Stimulated activated CD4-positive, alpha-beta T cell treated with anti-CD3 and anti-CD28 coated beads, Interleukin-1b, Interleukin-23, amount 100 ng/mL, for 1 hour (primary cell): ENCODE data around the gene C16orf95.
"Not testable (repeated sequence)": the region's sequence is repeated elsewhere in the genome, so short reads cannot be mapped to it uniquely, and the experiment has no call there.

Experiments
- DNase-seq, 2 donors: peaks; one replicate each; pipeline ENCODE4 v3.0.0-alpha.2; 2020; ENCODE audit warnings: low read depth in 2 of 2

The C16orf95 gene

GRCh38 chr16:87316923-87317749 is at the start of gene C16orf95:
C16orf95 (minus strand) TSS chr16:87317392; CDS start chr16:87317242, 150 bp downstream.
- DNase-seq: peak; percentile 90 to 98

- no peak for DNase-seq
Observed at GRCh38 chr16:87366930-87367329, 49.7 kb upstream of the C16orf95 start.

GRCh38 chr16:87366288-87366687 is 49.1 kb upstream of the C16orf95 start:
- no peak for DNase-seq

GRCh38 chr16:87365021-87365713 is 48.0 kb upstream of the C16orf95 start:
- no peak for DNase-seq

GRCh38 chr16:87363771-87364455 is 46.7 kb upstream of the C16orf95 start:
- DNase-seq: no peak

- not testable (repeated sequence) for DNase-seq
Observed at GRCh38 chr16:87362828-87363559, 45.8 kb upstream of the C16orf95 start.

GRCh38 chr16:87361916-87362619 is 44.9 kb upstream of the C16orf95 start:
- DNase-seq: no peak

- DNase-seq: no peak
Observed at GRCh38 chr16:87360862-87361610, 43.8 kb upstream of the C16orf95 start.

- no peak for DNase-seq
Observed at GRCh38 chr16:87359121-87359520, 41.9 kb upstream of the C16orf95 start.

- no peak for DNase-seq
Observed at GRCh38 chr16:87358696-87359095, 41.5 kb upstream of the C16orf95 start.

GRCh38 chr16:87358250-87358649 is 41.1 kb upstream of the C16orf95 start:
- no peak for DNase-seq

GRCh38 chr16:87356491-87356853 is 39.3 kb upstream of the C16orf95 start:
- no peak for DNase-seq

- DNase-seq: no peak
Observed at GRCh38 chr16:87353613-87354012, 36.4 kb upstream of the C16orf95 start.

- DNase-seq: no peak
Observed at GRCh38 chr16:87352818-87353217, 35.6 kb upstream of the C16orf95 start.

GRCh38 chr16:87351320-87351698 is 34.1 kb upstream of the C16orf95 start:
- DNase-seq: no peak

- DNase-seq: no peak
Observed at GRCh38 chr16:87350681-87351319, 33.6 kb upstream of the C16orf95 start.

GRCh38 chr16:87350031-87350430 is 32.8 kb upstream of the C16orf95 start:
- DNase-seq: no peak

- no peak for DNase-seq
Observed at GRCh38 chr16:87348616-87349157, 31.5 kb upstream of the C16orf95 start.

- DNase-seq: no peak
Observed at GRCh38 chr16:87347932-87348615, 30.9 kb upstream of the C16orf95 start.
